BJ (cell line): Measurements from ENCODE around the gene IP6K2. TPM values are rescaled to one million over a fixed set of nuclear protein-coding genes. Genes with fewer than 3 reads are reported as not detected.

ENCODE experiments used
- CTCF ChIA-PET: fragments of 350-600 bp; formaldehyde crosslinking; extraction: SDS; loops from one replicate; lab custom pipeline; 2021; ENCODE audit warnings: antibody characterized with exemption, inconsistent platforms; lab: Yijun Ruan, JAX
- POLR2A ChIA-PET: fragments of 300-600 bp; sonication (Branson Sonifier 250); formaldehyde crosslinking; extraction: SDS; loops from one replicate; lab custom pipeline; 2021; ENCODE audit warnings: antibody characterized with exemption; lab: Charles Lee
- DNase-seq: peaks from one replicate; pipeline ENCODE4 v3.0.0-alpha.2; 2011; ENCODE audit warnings: low read depth
- H3K27me3 ChIP-seq: 2 replicates; pipeline ENCODE4 v1.6.0; 2011; ENCODE audit warnings: low read length; ENCODE audit not compliant: control insufficient read depth, insufficient read depth
- H3K36me3 ChIP-seq: 2 replicates; pipeline ENCODE4 v1.5.1; 2011; ENCODE audit warnings: low read length; ENCODE audit not compliant: control insufficient read depth, insufficient read depth
- H3K4me3 ChIP-seq: 2 replicates; pipeline ENCODE4 v1.5.1; 2011; ENCODE audit warnings: low read depth, mild to moderate bottlenecking, control low read depth, low read length
- CTCF ChIP-seq: IDR thresholded peaks from 2 replicates; pipeline ENCODE4 v1.5.1; 2011; ENCODE audit warnings: low read depth, mild to moderate bottlenecking, control low read depth, inconsistent platforms, low read length, moderate library complexity; ENCODE audit not compliant: insufficient read depth
- polyA plus RNA-seq: library from polyadenylated mRNA; depleted of rRNA; stranded (reverse); fragments of >200 nt; gene quantifications from 2 replicates; pipeline ENCODE4 v1.2.3, GENCODE V29; 2011; rRNA removed
- small RNA-seq: library from RNA; depleted of rRNA; stranded (forward); fragments of <200 nt; gene quantifications from one replicate; pipeline ENCODE3, GENCODE V24; 2012; ENCODE audit warnings: low replicate concordance, low read depth; ENCODE audit not compliant: insufficient read length

Gene IP6K2
- polyA plus RNA-seq, 1 experiment, result 89.9 TPM

- POLR2A ChIA-PET, result no interaction called here
- no peak for TF ChIP-seq CTCF
These were observed 71.9 kb downstream of the IP6K2 start for GRCh38 chr3:48644898-48645760.

DNA sequence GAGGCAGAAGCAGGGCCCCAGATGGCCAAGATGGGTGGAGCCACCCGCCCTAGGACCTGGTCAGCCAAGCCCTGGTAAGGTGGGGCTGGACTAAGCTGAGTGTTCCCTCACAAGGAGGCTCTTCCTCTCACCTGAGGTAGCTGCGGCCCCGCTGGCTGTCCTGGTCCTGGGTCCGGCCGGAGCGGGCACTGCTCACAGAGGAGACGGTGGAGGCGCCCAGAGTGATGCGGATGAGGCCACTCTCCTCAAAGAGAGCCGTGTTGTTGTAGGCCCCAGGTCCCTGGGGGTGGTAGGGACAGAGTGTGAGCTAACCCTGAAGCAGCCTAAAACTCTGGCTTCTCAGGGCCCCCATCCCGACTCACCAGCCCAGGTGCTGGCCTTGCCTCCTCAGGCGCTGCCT is 74.4 kb downstream of the IP6K2 start:
- Histone ChIP-seq H3K36me3 (peaks cover 1% of the 10 kb centered on the region; the same call in 1 of the 2 replicates), H3K4me3 (no peak overlapping the region), H3K27me3 (no peaks in the 10 kb centered on the region)
- ChIA-PET POLR2A (no interaction called here), CTCF (no interaction called here)
- TF ChIP-seq CTCF, result no peak
- no peak for DNase-seq

More at GRCh38 chr3:48644898-48645760, 71.9 kb downstream of the IP6K2 start:
- Histone ChIP-seq H3K36me3 (peaks cover 1% of the 10 kb centered on the region; the same call in 1 of the 2 replicates), H3K27me3 (no peaks in the 10 kb centered on the region), H3K4me3 (no peak overlapping the region)
- CTCF ChIA-PET, result interaction anchor here (0.6 to 1.6 kb wide), 3 partner anchors 10 to 116 kb away, joined by 3 to 4 read pairs (median 4); partner anchors contain the start of gene SLC26A6
- no peak for DNase-seq

DNA sequence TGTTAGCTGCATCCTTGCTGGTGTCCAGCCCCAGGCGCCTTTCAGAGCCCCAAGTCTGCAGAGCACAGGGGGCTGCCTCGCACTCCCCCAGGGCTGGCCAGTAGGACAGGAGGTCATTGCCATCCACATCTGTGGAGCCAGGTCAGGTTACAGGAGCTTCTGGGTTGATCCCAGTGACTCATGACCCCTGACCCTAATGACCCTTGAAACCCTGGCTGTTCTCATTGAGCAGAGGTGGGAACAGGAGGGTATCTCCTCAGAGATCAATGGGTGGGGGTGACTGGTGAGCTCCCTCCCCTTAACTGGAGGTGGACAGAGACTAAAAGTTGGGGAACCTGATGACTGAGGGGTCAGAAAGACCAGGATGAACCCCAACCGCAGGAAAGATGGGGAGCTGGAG is 75.6 kb downstream of the IP6K2 start:
- ChIA-PET CTCF (interaction anchor here (1.8 kb wide), 1 partner anchor 16 kb away, joined by 4 read pairs; no protein-coding TSS in a partner anchor), POLR2A (no interaction called here)
- no peak for TF ChIP-seq CTCF
- H3K36me3 ChIP-seq, result peaks cover 1% of the 10 kb centered on the region; the same call in 1 of the 2 replicates
- DNase-seq, result no peak
- H3K27me3 ChIP-seq, result no peaks in the 10 kb centered on the region
- no peak overlapping the region for H3K4me3 ChIP-seq

GRCh38 chr3:48639944-48640606 is 76.9 kb downstream of the IP6K2 start:
- no peak for TF ChIP-seq CTCF
- no peak for DNase-seq
- Histone ChIP-seq H3K4me3 (no peak overlapping the region), H3K27me3 (no peaks in the 10 kb centered on the region), H3K36me3 (peaks cover 1% of the 10 kb centered on the region; the same call in 1 of the 2 replicates)
- ChIA-PET POLR2A (no interaction called here), CTCF (interaction anchor here (1.1 to 1.8 kb wide), 2 partner anchors 14 to 17 kb away, joined by 3 to 4 read pairs; no protein-coding TSS in a partner anchor)

Small RNA genes lying within 50 kb of the gene (small RNA-seq; reads per million reads assigned to genes)
- not detected for gene AC141002.1

Other genes starting within 250 kb of the IP6K2 start
- gene SHISA5, start 213.0 kb downstream of the IP6K2 start, polyA plus RNA-seq, result 140 and 217 TPM in 2 replicates
- 9.8 and 12.8 TPM in 2 replicates for gene PFKFB4, start 160.4 kb downstream of the IP6K2 start, polyA plus RNA-seq
- 2.3 and 4.5 TPM in 2 replicates for gene UCN2, start 153.4 kb downstream of the IP6K2 start, polyA plus RNA-seq
- 41.6 and 60.8 TPM in 2 replicates for gene COL7A1, start 121.9 kb downstream of the IP6K2 start, polyA plus RNA-seq
- gene UQCRC1, start 107.6 kb downstream of the IP6K2 start, polyA plus RNA-seq, result 426 and 662 TPM in 2 replicates
- 0.13 TPM in 1 of 2 replicates, not detected in the other for gene TMEM89, start 95.5 kb downstream of the IP6K2 start, polyA plus RNA-seq
- gene SLC26A6, start 81.8 kb downstream of the IP6K2 start, polyA plus RNA-seq, result 26.4 and 45.8 TPM in 2 replicates
- 0.55 and 0.88 TPM in 2 replicates for gene CELSR3, start 54.3 kb downstream of the IP6K2 start, polyA plus RNA-seq
- 21.5 and 34.9 TPM in 2 replicates for gene NCKIPSD, start 31.3 kb downstream of the IP6K2 start, polyA plus RNA-seq
- gene PRKAR2A, start 130.7 kb upstream of the IP6K2 start, polyA plus RNA-seq, result 9.0 and 15.3 TPM in 2 replicates
- 20.4 and 30.2 TPM in 2 replicates for gene SLC25A20, start 181.7 kb upstream of the IP6K2 start, polyA plus RNA-seq
- 72.6 and 96.7 TPM in 2 replicates for gene ARIH2, start 201.6 kb upstream of the IP6K2 start, polyA plus RNA-seq